ENCODE measurements around the gene CHRNA7.

Gene CHRNA7

DNA sequence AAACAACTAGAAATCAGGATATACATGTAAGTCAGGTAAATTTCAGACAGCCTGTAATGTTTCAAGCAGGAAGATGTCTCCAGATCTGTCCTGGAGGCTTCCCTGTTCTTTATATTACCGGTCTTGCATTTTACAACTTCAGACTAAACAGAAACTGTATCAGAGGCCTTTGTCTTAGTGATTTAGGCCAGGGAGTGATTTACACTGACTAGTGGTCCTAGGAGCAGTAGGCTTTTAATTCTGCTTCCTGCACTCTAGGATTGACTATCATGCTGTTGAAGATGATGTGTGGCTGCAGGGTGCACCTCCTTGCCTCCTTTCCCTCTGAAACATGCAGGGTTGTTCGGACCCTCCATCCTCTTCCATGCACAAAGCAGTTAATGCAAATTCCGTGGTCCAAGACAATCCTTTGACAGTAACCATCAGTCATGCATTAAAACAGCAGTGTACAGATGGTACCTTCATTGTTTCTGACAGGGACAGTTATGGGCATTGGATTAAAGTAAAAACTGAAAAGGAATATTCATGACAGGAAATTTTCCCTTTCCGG lies 27.6 kb downstream of the CHRNA7 start:
- H3K27me3 ChIP-seq (ENCODE audit: insufficient read depth, poor library complexity, severe bottlenecking): no peaks in the 10 kb centered on the region
- no peak overlapping the region for H3K27ac ChIP-seq (replicated peaks)
- no peak overlapping the region for H3K4me3 ChIP-seq (replicated peaks; ENCODE audit: insufficient read depth, low read length)
- no peak for DNase-seq (ENCODE audit: low read depth in 1 of 2, low spot score in 1 of 2)
- TF ChIP-seq SPI1 (IDR thresholded peaks at IDR 0.05; ENCODE audit: borderline replicate concordance, low read depth) (no peak), POLR2AphosphoS5 (IDR thresholded peaks at IDR 0.05; ENCODE audit: low read depth) (no peak)

DNA sequence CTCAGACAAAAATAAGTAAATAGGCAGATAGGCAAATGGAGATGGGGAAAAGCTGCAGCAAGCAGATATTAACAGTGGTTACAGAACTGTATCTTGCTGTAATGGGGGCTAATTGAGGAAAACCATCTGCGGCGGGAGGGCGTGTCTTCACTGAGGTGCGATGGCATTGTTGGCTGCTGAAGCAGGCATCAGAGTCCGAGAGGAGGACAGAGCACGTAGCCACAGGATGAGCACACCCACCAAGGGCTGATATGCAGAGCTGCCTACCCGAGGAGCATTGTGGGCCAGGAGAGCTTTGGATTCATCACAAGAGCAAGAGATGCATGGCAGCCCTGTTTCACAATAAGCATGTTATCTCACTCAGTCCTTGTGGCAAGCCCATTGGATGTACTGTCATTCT lies 30.4 kb downstream of the CHRNA7 start:
- H3K4me3 ChIP-seq (replicated peaks; ENCODE audit: insufficient read depth, low read length): no peak overlapping the region
- TF ChIP-seq CTCF (IDR thresholded peaks at IDR 0.05; ENCODE audit: insufficient read depth, low read length) (no peak), POLR2AphosphoS5 (IDR thresholded peaks at IDR 0.05; ENCODE audit: low read depth) (no peak), SPI1 (IDR thresholded peaks at IDR 0.05; ENCODE audit: borderline replicate concordance, low read depth) (no peak), GABPA (IDR thresholded peaks at IDR 0.05; ENCODE audit: low read depth) (no peak), REST (IDR thresholded peaks at IDR 0.05; ENCODE audit: insufficient replicate concordance, low read depth) (no peak)
- DNase-seq (ENCODE audit: low read depth in 1 of 2, low spot score in 1 of 2): no peak
- H3K27ac ChIP-seq (replicated peaks): no peak overlapping the region
- no peaks in the 10 kb centered on the region for H3K27me3 ChIP-seq (ENCODE audit: insufficient read depth, poor library complexity, severe bottlenecking)

GRCh38 chr15:32067115-32067514 lies 36.8 kb downstream of the CHRNA7 start:
- DNase-seq (ENCODE audit: low read depth in 1 of 2, low spot score in 1 of 2): no peak
- no peak overlapping the region for H3K4me3 ChIP-seq (replicated peaks; ENCODE audit: insufficient read depth, low read length)
- no peaks in the 10 kb centered on the region for H3K27me3 ChIP-seq (ENCODE audit: insufficient read depth, poor library complexity, severe bottlenecking)
- no peak overlapping the region for H3K27ac ChIP-seq (replicated peaks)
- TF ChIP-seq GABPA (IDR thresholded peaks at IDR 0.05; ENCODE audit: low read depth): no peak
- no peak for TF ChIP-seq POLR2AphosphoS5 (IDR thresholded peaks at IDR 0.05; ENCODE audit: low read depth)
- TF ChIP-seq CTCF (IDR thresholded peaks at IDR 0.05; ENCODE audit: insufficient read depth, low read length): no peak
- TF ChIP-seq SPI1 (IDR thresholded peaks at IDR 0.05; ENCODE audit: borderline replicate concordance, low read depth): no peak
- TF ChIP-seq REST (IDR thresholded peaks at IDR 0.05; ENCODE audit: insufficient replicate concordance, low read depth): no peak

- TF ChIP-seq CTCF (IDR thresholded peaks at IDR 0.05; ENCODE audit: insufficient read depth, low read length) (no peak), POLR2AphosphoS5 (IDR thresholded peaks at IDR 0.05; ENCODE audit: low read depth) (no peak), REST (IDR thresholded peaks at IDR 0.05; ENCODE audit: insufficient replicate concordance, low read depth) (no peak), GABPA (IDR thresholded peaks at IDR 0.05; ENCODE audit: low read depth) (no peak), SPI1 (IDR thresholded peaks at IDR 0.05; ENCODE audit: borderline replicate concordance, low read depth) (no peak)
- no peak overlapping the region for H3K27ac ChIP-seq (replicated peaks)
- no peak for DNase-seq (ENCODE audit: low read depth in 1 of 2, low spot score in 1 of 2)
- H3K4me3 ChIP-seq (replicated peaks; ENCODE audit: insufficient read depth, low read length): no peak overlapping the region
- no peaks in the 10 kb centered on the region for H3K27me3 ChIP-seq (ENCODE audit: insufficient read depth, poor library complexity, severe bottlenecking)
Observed at GRCh38 chr15:32089851-32090359, 59.6 kb downstream of the CHRNA7 start.

Data from HL-60 (cell line).